SK-N-SH treated with all-trans-retinoic acid at 6 μM for 48 hours (cell line): ENCODE data around the gene SHB.

Experiments used
- ATAC-seq: fragments of 200-7000 bp; cut with Tn5 transposase; 3 replicates; pipeline ENCODE4 v1.9.1; 2020; ENCODE audit warnings: mild to moderate bottlenecking, moderate library complexity
- ARNTL ChIP-seq: fragments of 450-650 bp; formaldehyde crosslinking; IDR thresholded peaks from 2 replicates; pipeline ENCODE4 v1.5.0; 2020; ENCODE audit warnings: low read depth, mild to moderate bottlenecking, moderate library complexity, borderline replicate concordance
- BACH2 ChIP-seq: fragments of 250-450 bp; sonication (Bioruptor Pico); IDR thresholded peaks from 2 replicates; pipeline ENCODE4 v1.9.0; 2021; ENCODE audit warnings: mild to moderate bottlenecking, borderline replicate concordance
- CSDC2 ChIP-seq: fragments of 250-450 bp; sonication (Bioruptor Pico); IDR thresholded peaks from 2 replicates; pipeline ENCODE4 v1.5.0; 2020; ENCODE audit warnings: mild to moderate bottlenecking, moderate library complexity
- CSRNP3 ChIP-seq: fragments of 250-450 bp; sonication (Bioruptor Pico); IDR thresholded peaks from 2 replicates; pipeline ENCODE4 v1.5.1; 2021; ENCODE audit warnings: mild to moderate bottlenecking, moderate library complexity
- ESRRG ChIP-seq: fragments of 250-450 bp; sonication (Bioruptor Pico); IDR thresholded peaks from 2 replicates; pipeline ENCODE4 v1.6.1; 2021; ENCODE audit warnings: mild to moderate bottlenecking
- GLIS3 ChIP-seq: fragments of 250-450 bp; sonication (Bioruptor Pico); IDR thresholded peaks from 2 replicates; pipeline ENCODE4 v1.5.0; 2020; ENCODE audit warnings: mild to moderate bottlenecking, moderate library complexity
- ISL1 ChIP-seq: fragments of 250-450 bp; sonication (Bioruptor Pico); IDR thresholded peaks from 2 replicates; pipeline ENCODE4 v2.1.2; 2022; ENCODE audit warnings: mild to moderate bottlenecking, moderate library complexity
- OSR1 ChIP-seq: fragments of 250-450 bp; sonication (Bioruptor Pico); IDR thresholded peaks from 2 replicates; pipeline ENCODE4 v1.8.0; 2022; ENCODE audit warnings: moderate library complexity, mild to moderate bottlenecking, inconsistent platforms
- PPARA ChIP-seq: fragments of 250-450 bp; sonication (Bioruptor Pico); IDR thresholded peaks from 2 replicates; pipeline ENCODE4 v1.5.0; 2020; ENCODE audit warnings: mild to moderate bottlenecking, borderline replicate concordance
- RARB ChIP-seq: fragments of 250-450 bp; sonication (Bioruptor Pico); IDR thresholded peaks from 2 replicates; pipeline ENCODE4 v1.8.0; 2021; ENCODE audit warnings: mild to moderate bottlenecking, moderate library complexity
- SNAI2 ChIP-seq: fragments of 250-450 bp; sonication (Bioruptor Pico); IDR thresholded peaks from 2 replicates; pipeline ENCODE4 v1.5.0; 2020; ENCODE audit warnings: mild to moderate bottlenecking, moderate library complexity
- TCF4 ChIP-seq: fragments of 250-450 bp; sonication (Bioruptor Pico); IDR thresholded peaks from 2 replicates; pipeline ENCODE4 v1.8.0; 2021; ENCODE audit warnings: mild to moderate bottlenecking, moderate library complexity, borderline replicate concordance
- TOX ChIP-seq: fragments of 250-450 bp; sonication (Bioruptor Pico); IDR thresholded peaks from 2 replicates; pipeline ENCODE4 v1.8.0; 2021; ENCODE audit warnings: mild to moderate bottlenecking, moderate library complexity, borderline replicate concordance
- TSHZ2 ChIP-seq: fragments of 250-450 bp; sonication (Bioruptor Pico); IDR thresholded peaks from 2 replicates; pipeline ENCODE4 v1.5.0; 2020; ENCODE audit warnings: mild to moderate bottlenecking, moderate library complexity
- ZC3H10 ChIP-seq: fragments of 250-450 bp; sonication (Bioruptor Pico); IDR thresholded peaks from 2 replicates; pipeline ENCODE4 v1.5.1; 2021; ENCODE audit warnings: mild to moderate bottlenecking, moderate library complexity
- ZFP3 ChIP-seq: fragments of 250-450 bp; sonication (Bioruptor Pico); IDR thresholded peaks from 2 replicates; pipeline ENCODE4 v1.5.0; 2020; ENCODE audit warnings: mild to moderate bottlenecking, moderate library complexity
- ZFP30 ChIP-seq: fragments of 450-650 bp; formaldehyde crosslinking; IDR thresholded peaks from 2 replicates; pipeline ENCODE4 v1.5.0; 2022; ENCODE audit warnings: mild to moderate bottlenecking, moderate library complexity
- ZNF565 ChIP-seq: fragments of 450-650 bp; formaldehyde crosslinking; conservative IDR thresholded peaks from 2 replicates; pipeline ENCODE4 v1.5.0; 2020; ENCODE audit warnings: low read depth, mild to moderate bottlenecking, moderate library complexity
- ZNF8 ChIP-seq: fragments of 450-650 bp; formaldehyde crosslinking; IDR thresholded peaks from 2 replicates; pipeline ENCODE4 v1.5.0; 2020; ENCODE audit warnings: mild to moderate bottlenecking, moderate library complexity
- TF ChIP-seq, protein P1 (sequence below): fragments of 250-450 bp; sonication (Bioruptor Pico); IDR thresholded peaks from 2 replicates; pipeline ENCODE4 v1.8.0; 2020; ENCODE audit warnings: mild to moderate bottlenecking, moderate library complexity, borderline replicate concordance

The SHB gene

GRCh38 chr9:37908698-37909186 lies 160.3 kb downstream of the SHB start:
- ATAC-seq = no peak
- no peak for TF ChIP-seq ZFP3
- TF ChIP-seq, all 23 proteins: peak for 0

DNA sequence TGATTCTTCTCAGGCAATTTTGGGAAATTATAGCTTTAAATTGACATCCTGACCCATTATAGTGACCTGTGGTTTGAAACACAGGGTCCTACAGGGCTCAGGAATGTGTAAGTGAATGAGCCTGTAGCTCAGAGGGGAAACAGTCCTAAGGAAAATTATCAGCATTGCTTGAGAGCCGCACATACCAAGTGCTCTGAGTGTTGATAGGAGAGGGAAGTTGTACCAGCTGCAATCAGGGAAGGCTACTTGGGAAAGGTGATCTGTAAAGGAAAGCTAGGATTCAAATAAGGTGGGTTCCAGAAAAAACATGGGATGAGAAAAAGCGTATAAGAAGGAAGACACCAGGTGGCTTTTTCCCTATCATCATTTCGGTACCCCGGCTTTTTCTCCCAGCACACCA lies 160.7 kb downstream of the SHB start:
- ATAC-seq = no peak
- TF ChIP-seq OSR1 (CRISPR knock-in tag) = no peak
- TF ChIP-seq, protein P1, sequence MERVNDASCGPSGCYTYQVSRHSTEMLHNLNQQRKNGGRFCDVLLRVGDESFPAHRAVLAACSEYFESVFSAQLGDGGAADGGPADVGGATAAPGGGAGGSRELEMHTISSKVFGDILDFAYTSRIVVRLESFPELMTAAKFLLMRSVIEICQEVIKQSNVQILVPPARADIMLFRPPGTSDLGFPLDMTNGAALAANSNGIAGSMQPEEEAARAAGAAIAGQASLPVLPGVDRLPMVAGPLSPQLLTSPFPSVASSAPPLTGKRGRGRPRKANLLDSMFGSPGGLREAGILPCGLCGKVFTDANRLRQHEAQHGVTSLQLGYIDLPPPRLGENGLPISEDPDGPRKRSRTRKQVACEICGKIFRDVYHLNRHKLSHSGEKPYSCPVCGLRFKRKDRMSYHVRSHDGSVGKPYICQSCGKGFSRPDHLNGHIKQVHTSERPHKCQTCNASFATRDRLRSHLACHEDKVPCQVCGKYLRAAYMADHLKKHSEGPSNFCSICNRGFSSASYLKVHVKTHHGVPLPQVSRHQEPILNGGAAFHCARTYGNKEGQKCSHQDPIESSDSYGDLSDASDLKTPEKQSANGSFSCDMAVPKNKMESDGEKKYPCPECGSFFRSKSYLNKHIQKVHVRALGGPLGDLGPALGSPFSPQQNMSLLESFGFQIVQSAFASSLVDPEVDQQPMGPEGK (CRISPR knock-in tag) = no peak
- TF ChIP-seq SNAI2 (CRISPR knock-in tag) = no peak
- TF ChIP-seq ZNF8 (CRISPR knock-in tag) = no peak
- no peak for TF ChIP-seq BACH2 (CRISPR knock-in tag)
- no peak for TF ChIP-seq ESRRG
- no peak for TF ChIP-seq ZC3H10
- TF ChIP-seq CSRNP3 = no peak
- TF ChIP-seq CSDC2 (CRISPR knock-in tag) = no peak

GRCh38 chr9:37906312-37907239 lies 162.5 kb downstream of the SHB start:
- TF ChIP-seq ZFP3 (no peak), CSRNP3 (no peak), ESRRG (no peak), TCF4 (no peak), GLIS3 (CRISPR knock-in tag) (no peak), ZNF565 (no peak), PPARA (CRISPR knock-in tag) (no peak), ZFP30 (CRISPR knock-in tag) (no peak), TOX (CRISPR knock-in tag) (no peak), ZC3H10 (no peak), TSHZ2 (no peak), ZNF8 (CRISPR knock-in tag) (no peak), BACH2 (CRISPR knock-in tag) (no peak), ARNTL (CRISPR knock-in tag) (no peak)
- TF ChIP-seq, protein P1 (CRISPR knock-in tag) = no peak
- ATAC-seq = no peak

DNA sequence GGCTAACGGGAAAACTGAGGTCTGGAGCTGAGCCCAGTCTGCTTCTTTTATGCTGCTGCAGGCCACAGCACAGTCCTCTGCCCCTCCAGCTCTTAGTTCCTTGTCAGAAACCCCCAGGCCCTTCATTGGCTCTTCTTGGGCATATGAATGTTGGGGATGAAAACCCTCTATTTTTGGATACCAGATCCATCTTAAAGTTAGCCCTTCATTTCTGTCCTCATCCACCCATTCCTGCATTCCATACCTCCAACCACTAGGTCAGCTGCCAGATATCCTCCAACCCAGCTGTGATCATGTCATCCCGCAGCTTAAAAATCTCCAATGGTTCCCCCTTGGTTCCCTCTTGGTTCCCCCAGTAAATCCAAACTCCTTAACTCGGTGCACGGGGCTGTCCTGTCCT lies 163.3 kb downstream of the SHB start:
- no peak for ATAC-seq
- no peak for TF ChIP-seq ZFP30 (CRISPR knock-in tag)
- TF ChIP-seq, protein P1 (CRISPR knock-in tag) = no peak
- TF ChIP-seq GLIS3 (CRISPR knock-in tag) = no peak
- TF ChIP-seq RARB (CRISPR knock-in tag) = no peak
- TF ChIP-seq CSRNP3 = no peak
- TF ChIP-seq BACH2 (CRISPR knock-in tag) = no peak
- no peak for TF ChIP-seq ZC3H10
- no peak for TF ChIP-seq ISL1
